Neutrophil (primary cell): ENCODE results near the gene ZNF142.

Source experiments
- H3K27ac ChIP-seq: fragments of 200-600 bp; sonication (generic); 2 replicates; pipeline ENCODE4 v1.5.1; 2016; ENCODE audit warnings: mild to moderate bottlenecking, moderate library complexity
- H3K27me3 ChIP-seq: fragments of 200-600 bp; sonication (generic); 2 replicates; pipeline ENCODE4 v1.6.0; 2016; ENCODE audit warnings: mild to moderate bottlenecking
- H3K36me3 ChIP-seq: fragments of 200-600 bp; sonication (generic); 2 replicates; pipeline ENCODE4 v1.5.1; 2017
- H3K4me1 ChIP-seq, 2 experiments: fragments of 200-600 bp in 1 of 2; sonication (generic) in 1 of 2; 1 replicate in 1 of 2; 2 replicates in 1 of 2; pipeline versions ENCODE4 v1.5.1 to v1.6.1; 2013 to 2016; ENCODE audit warnings: low read depth in 1 of 2, low read length in 1 of 2, mild to moderate bottlenecking in 1 of 2, moderate library complexity in 1 of 2; ENCODE audit not compliant: control insufficient read depth in 1 of 2, insufficient read depth in 1 of 2
- H3K4me3 ChIP-seq, 2 experiments: fragments of 200-600 bp in 1 of 2; sonication (generic) in 1 of 2; 1 replicate in 1 of 2; 2 replicates in 1 of 2; pipeline ENCODE4 v1.5.1; 2013 to 2016; ENCODE audit warnings: low read depth in 1 of 2, low read length in 1 of 2, mild to moderate bottlenecking in 1 of 2, moderate library complexity in 1 of 2
- H3K9me3 ChIP-seq: fragments of 200-600 bp; sonication (generic); 2 replicates; pipeline ENCODE4 v1.5.1; 2016
- TF ChIP-seq, protein P1 (sequence below): fragments of 200-600 bp; sonication (generic); IDR thresholded peaks from 2 replicates; pipeline ENCODE4 v1.5.1; 2016; ENCODE audit warnings: antibody characterized with exemption

The ZNF142 gene

DNA sequence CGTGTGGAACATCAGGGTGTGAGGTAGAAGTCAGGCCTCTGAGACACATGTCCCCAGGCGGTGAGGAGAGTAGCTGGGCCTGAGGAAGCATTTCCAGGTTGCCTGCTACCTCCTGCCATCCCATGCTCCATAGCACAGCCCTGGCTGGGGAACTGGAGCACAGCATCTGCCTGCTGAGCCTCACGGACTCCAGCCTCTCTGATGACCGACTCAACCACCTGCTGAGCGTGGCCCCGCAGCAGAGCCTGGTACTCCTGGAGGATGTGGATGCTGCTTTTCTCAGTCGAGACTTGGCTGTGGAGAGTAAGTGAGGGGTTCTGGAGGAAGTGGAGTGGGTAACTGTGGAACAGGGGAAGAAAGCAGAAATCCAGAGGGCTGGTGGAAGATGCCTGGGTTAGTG lies 3.0 kb upstream of the ZNF142 start:
- H3K27me3 ChIP-seq = no peaks in the 10 kb centered on the region
- no peak overlapping the region for H3K27ac ChIP-seq
- TF ChIP-seq, protein P1, sequence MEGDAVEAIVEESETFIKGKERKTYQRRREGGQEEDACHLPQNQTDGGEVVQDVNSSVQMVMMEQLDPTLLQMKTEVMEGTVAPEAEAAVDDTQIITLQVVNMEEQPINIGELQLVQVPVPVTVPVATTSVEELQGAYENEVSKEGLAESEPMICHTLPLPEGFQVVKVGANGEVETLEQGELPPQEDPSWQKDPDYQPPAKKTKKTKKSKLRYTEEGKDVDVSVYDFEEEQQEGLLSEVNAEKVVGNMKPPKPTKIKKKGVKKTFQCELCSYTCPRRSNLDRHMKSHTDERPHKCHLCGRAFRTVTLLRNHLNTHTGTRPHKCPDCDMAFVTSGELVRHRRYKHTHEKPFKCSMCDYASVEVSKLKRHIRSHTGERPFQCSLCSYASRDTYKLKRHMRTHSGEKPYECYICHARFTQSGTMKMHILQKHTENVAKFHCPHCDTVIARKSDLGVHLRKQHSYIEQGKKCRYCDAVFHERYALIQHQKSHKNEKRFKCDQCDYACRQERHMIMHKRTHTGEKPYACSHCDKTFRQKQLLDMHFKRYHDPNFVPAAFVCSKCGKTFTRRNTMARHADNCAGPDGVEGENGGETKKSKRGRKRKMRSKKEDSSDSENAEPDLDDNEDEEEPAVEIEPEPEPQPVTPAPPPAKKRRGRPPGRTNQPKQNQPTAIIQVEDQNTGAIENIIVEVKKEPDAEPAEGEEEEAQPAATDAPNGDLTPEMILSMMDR = no peak
- H3K4me1 ChIP-seq = peaks cover 15 to 17% of the 10 kb centered on the region in 2 experiments
- peaks cover 55% of the 10 kb centered on the region for H3K36me3 ChIP-seq
- no peaks in the 10 kb centered on the region for H3K9me3 ChIP-seq
- H3K4me3 ChIP-seq = no peak overlapping the region

DNA sequence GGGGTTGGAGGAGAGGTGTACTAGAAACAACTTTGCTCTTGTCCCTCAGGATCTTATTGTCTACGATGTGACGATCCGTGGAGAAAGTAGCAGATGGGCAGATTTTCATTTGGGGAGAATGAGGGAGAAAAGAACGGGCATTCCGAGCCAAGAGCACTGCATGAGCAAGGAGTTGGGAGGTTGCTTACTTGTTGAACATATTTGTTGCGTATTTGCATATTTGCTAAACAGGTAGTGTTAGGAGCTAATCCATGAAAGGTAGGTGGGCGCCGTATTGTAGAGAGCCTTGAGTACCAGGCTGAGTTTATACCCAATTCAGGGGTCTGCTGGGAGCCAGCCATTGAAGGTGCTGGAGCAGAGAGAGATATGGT lies 550 bp upstream of the ZNF142 start:
- H3K36me3 ChIP-seq = peaks cover 47% of the 10 kb centered on the region
- no peaks in the 10 kb centered on the region for H3K9me3 ChIP-seq
- H3K27me3 ChIP-seq = no peaks in the 10 kb centered on the region
- peaks cover 24% of the 10 kb centered on the region in 2 experiments for H3K4me1 ChIP-seq
- TF ChIP-seq, protein P1 = no peak
- H3K4me3 ChIP-seq = peak overlapping the region; percentile 79
- H3K27ac ChIP-seq = peak overlapping the region; percentile 78

DNA sequence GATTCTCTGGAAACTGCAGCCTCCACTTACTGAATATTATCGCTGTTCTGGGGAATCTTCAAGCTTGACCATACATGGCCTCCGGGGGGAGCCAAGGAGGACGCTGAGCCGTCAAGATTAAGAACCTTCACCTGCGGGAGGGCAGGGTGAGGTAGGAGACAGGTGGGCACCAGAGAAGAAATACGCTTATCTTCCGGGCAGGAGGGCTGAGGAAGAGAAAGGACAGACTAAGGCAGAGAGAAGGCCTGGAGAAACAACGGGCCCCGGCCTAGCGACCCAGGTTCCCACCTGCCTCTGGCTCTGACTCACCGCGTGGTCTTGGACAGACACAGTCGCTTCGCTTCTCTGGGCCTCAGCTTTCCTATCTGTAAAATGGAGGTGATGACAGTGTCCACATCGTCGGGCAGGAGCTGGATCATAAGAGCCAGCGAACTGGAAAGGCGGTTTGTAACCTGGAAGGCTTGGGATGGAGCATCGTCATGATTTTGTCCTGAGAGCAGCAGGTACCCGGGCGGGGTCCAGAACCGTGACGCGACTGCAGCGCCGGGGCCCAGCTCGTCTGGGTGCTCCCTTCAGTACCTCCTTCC lies 659 bp downstream of the ZNF142 start:
- peaks cover 24 to 26% of the 10 kb centered on the region in 2 experiments for H3K4me1 ChIP-seq
- H3K27me3 ChIP-seq = no peaks in the 10 kb centered on the region
- TF ChIP-seq, protein P1 = no peak
- H3K4me3 ChIP-seq = peak overlapping the region; percentile 79
- no peaks in the 10 kb centered on the region for H3K9me3 ChIP-seq
- peak overlapping the region; percentile 78 for H3K27ac ChIP-seq
- peaks cover 44% of the 10 kb centered on the region for H3K36me3 ChIP-seq

DNA sequence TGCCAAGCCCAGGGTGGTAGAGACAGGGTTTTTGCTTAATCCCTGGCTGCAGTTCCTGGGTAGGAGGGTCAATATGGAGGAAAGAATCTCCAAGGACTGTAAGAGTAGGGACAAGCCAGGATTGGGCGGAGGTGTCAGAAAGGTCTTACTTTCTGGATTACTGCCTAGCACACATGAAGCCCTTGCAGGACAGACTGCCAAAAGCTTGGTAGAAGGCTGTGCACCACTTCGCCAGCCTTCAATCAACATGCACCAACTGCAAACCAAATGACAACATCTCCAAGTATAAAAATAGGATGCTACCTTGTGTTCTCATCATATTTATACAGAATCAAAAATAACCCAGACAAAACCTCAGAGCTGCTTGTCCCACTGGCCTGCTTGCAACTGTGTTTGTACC lies 3.7 kb downstream of the ZNF142 start:
- peaks cover 24 to 26% of the 10 kb centered on the region in 2 experiments for H3K4me1 ChIP-seq
- peaks cover 52% of the 10 kb centered on the region for H3K36me3 ChIP-seq
- no peak overlapping the region for H3K4me3 ChIP-seq
- TF ChIP-seq, protein P1 = no peak
- H3K27ac ChIP-seq = no peak overlapping the region
- H3K27me3 ChIP-seq = no peaks in the 10 kb centered on the region
- no peaks in the 10 kb centered on the region for H3K9me3 ChIP-seq

DNA sequence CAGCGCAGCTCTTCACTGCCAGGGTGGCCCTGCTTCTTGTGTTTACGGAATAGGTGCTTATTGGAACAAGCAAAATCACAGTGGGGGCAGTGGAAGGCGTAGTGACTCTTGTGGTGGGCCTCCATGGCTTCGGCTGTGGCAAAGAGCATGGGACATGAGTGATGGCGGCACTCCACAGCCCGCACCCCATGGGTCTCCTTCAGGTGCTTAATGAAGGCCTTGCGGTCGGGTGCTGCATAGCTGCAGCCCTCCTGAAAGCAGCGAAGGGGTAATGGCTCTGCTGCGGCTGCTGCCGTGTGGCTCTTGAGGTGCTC lies 10.7 kb downstream of the ZNF142 start:
- TF ChIP-seq, protein P1 = peak; percentile 16
- Histone ChIP-seq H3K4me3 (no peak overlapping the region), H3K9me3 (no peaks in the 10 kb centered on the region), H3K36me3 (peaks cover 96% of the 10 kb centered on the region), H3K27me3 (no peaks in the 10 kb centered on the region), H3K27ac (no peak overlapping the region), H3K4me1 (no peaks in the 10 kb centered on the region)
